Astrocyte of the cerebellum (primary cell): ENCODE results near the gene ZNF469.

Experiments used
- DNase-seq: peaks from one replicate; pipeline ENCODE4 v3.0.0-alpha.2; 2011; ENCODE audit warnings: low read depth
- H3K4me3 ChIP-seq: 2 replicates; pipeline ENCODE4 v1.5.1; 2011; ENCODE audit warnings: mild to moderate bottlenecking, low read depth, low read length, moderate library complexity
- CTCF ChIP-seq: IDR thresholded peaks from 2 replicates; pipeline ENCODE4 v1.5.1; 2012; ENCODE audit warnings: low read length, low read depth, moderate library complexity, mild to moderate bottlenecking; ENCODE audit errors: missing control alignments
- in situ Hi-C: cut with HindIII; loops from 2 replicates; pipeline ENCODE4 v1.10.0; 2017; ENCODE audit warnings: low sequenced_read_pairs

The ZNF469 gene

GRCh38 chr16:88398170-88398873 is 15.6 kb downstream of the ZNF469 start:
- in situ Hi-C loops, result no loop called here

GRCh38 chr16:88398874-88399178 is 16.1 kb downstream of the ZNF469 start:
- in situ Hi-C loops, result no loop called here
- DNase-seq, result no peak
- no peak overlapping the region for H3K4me3 ChIP-seq
- TF ChIP-seq CTCF, result no peak

More at GRCh38 chr16:88398170-88398873, 15.6 kb downstream of the ZNF469 start:
- no peak overlapping the region for H3K4me3 ChIP-seq
- DNase-seq, result no peak
- no peak for TF ChIP-seq CTCF

GRCh38 chr16:88400186-88400585 is 17.4 kb downstream of the ZNF469 start:
- no peak overlapping the region for H3K4me3 ChIP-seq
- no peak for DNase-seq
- no peak for TF ChIP-seq CTCF
- in situ Hi-C loops, result no loop called here

- in situ Hi-C loops, result no loop called here
- no peak for TF ChIP-seq CTCF
- no peak overlapping the region for H3K4me3 ChIP-seq
- no peak for DNase-seq
These were observed 19.0 kb downstream of the ZNF469 start for GRCh38 chr16:88401604-88402246.

GRCh38 chr16:88402551-88403240 is 19.9 kb downstream of the ZNF469 start:
- TF ChIP-seq CTCF, result no peak
- H3K4me3 ChIP-seq, result no peak overlapping the region
- DNase-seq, result no peak
- in situ Hi-C loops, result no loop called here

GRCh38 chr16:88403794-88404581 is 21.2 kb downstream of the ZNF469 start:
- H3K4me3 ChIP-seq, result no peak overlapping the region
- DNase-seq, result no peak
- in situ Hi-C loops, result no loop called here
- no peak for TF ChIP-seq CTCF
